CD14-positive monocyte (primary cell): ENCODE results near the gene RNF121. TPM values are rescaled to one million over a fixed set of nuclear protein-coding genes. Genes with fewer than 3 reads are reported as not detected.

Source experiments
- DNase-seq, 3 donors: peaks; one replicate each; pipeline ENCODE4 v3.0.0-alpha.2; 2011 to 2022
- H2AFZ ChIP-seq: 2 replicates; pipeline ENCODE4 v1.6.0; 2012; ENCODE audit warnings: mild to moderate bottlenecking, low read depth, low read length, inconsistent platforms; ENCODE audit not compliant: insufficient read depth, poor library complexity, severe bottlenecking
- H3K27ac ChIP-seq, 2 donors: 1 replicate in 1 of 2; 2 replicates in 1 of 2; pipeline ENCODE4 v1.5.1; 2012 to 2013; ENCODE audit warnings: low read length in 2 of 2, control low read depth in 1 of 2, inconsistent platforms in 1 of 2, low read depth in 1 of 2, mild to moderate bottlenecking in 1 of 2
- H3K27me3 ChIP-seq, 2 donors: one replicate each; pipeline versions ENCODE4 v1.6.0 to v1.6.1; 2011 to 2013; ENCODE audit warnings: low read length in 2 of 2; ENCODE audit not compliant: control insufficient read depth in 2 of 2, insufficient read depth in 2 of 2
- H3K36me3 ChIP-seq, 2 donors: replicated peaks in 1 of 2; 1 replicate in 1 of 2; 2 replicates in 1 of 2; pipeline versions ENCODE4 v1.5.1 to v1.6.1; 2012 to 2013; ENCODE audit warnings: low read length in 2 of 2, control low read depth in 1 of 2, inconsistent platforms in 1 of 2, mild to moderate bottlenecking in 1 of 2; ENCODE audit not compliant: insufficient read depth in 2 of 2, control insufficient read depth in 1 of 2
- H3K4me1 ChIP-seq, 2 donors: 1 replicate in 1 of 2; 2 replicates in 1 of 2; pipeline versions ENCODE4 v1.5.1 to v1.6.1; 2012 to 2013; ENCODE audit warnings: low read length in 2 of 2, control low read depth in 1 of 2, inconsistent platforms in 1 of 2, mild to moderate bottlenecking in 1 of 2, moderate library complexity in 1 of 2; ENCODE audit not compliant: insufficient read depth in 2 of 2, control insufficient read depth in 1 of 2
- H3K4me2 ChIP-seq: replicated peaks from 2 replicates; pipeline ENCODE3; 2012; ENCODE audit warnings: low read length, moderate library complexity, mild to moderate bottlenecking; ENCODE audit not compliant: poor library complexity, severe bottlenecking; ENCODE audit errors: extremely low read depth
- H3K4me3 ChIP-seq, 3 experiments: fragments of 200-600 bp in 1 of 3; sonication (generic) in 1 of 3; replicated peaks in 1 of 3; 1 replicate in 2 of 3; 2 replicates in 1 of 3; pipeline ENCODE4 v1.5.1; 2011 to 2013; ENCODE audit warnings: low read length in 3 of 3, mild to moderate bottlenecking in 3 of 3, control low read depth in 2 of 3, low read depth in 2 of 3, inconsistent platforms in 1 of 3, moderate library complexity in 1 of 3
- H3K79me2 ChIP-seq: 2 replicates; pipeline ENCODE4 v1.6.0; 2012; ENCODE audit warnings: mild to moderate bottlenecking, control low read depth, inconsistent platforms, low read length, moderate library complexity; ENCODE audit not compliant: insufficient read depth
- H3K9ac ChIP-seq: 2 replicates; pipeline ENCODE4 v1.6.0; 2017; ENCODE audit warnings: low read length, mild to moderate bottlenecking; ENCODE audit not compliant: insufficient read depth, poor library complexity, severe bottlenecking
- H3K9me3 ChIP-seq, 2 donors: replicated peaks in 1 of 2; 1 replicate in 1 of 2; 2 replicates in 1 of 2; pipeline versions ENCODE4 v1.5.1 to v1.6.1; 2012 to 2013; ENCODE audit warnings: low read length in 2 of 2, control low read depth in 1 of 2; ENCODE audit not compliant: control insufficient read depth in 1 of 2, insufficient read depth in 1 of 2
- H4K20me1 ChIP-seq: 2 replicates; pipeline ENCODE4 v1.6.0; 2012; ENCODE audit warnings: mild to moderate bottlenecking, low read length, control low read depth, moderate library complexity; ENCODE audit not compliant: insufficient read depth
- H3K27ac Mint-ChIP-seq, 7 donors: one replicate each; pipeline ENCODE4 v1.8.0; 2020; ENCODE audit warnings: mild to moderate bottlenecking in 7 of 7, mixed read lengths in 7 of 7, moderate library complexity in 6 of 7, inconsistent platforms in 2 of 7
- H3K27me3 Mint-ChIP-seq, 3 donors: one replicate each; pipeline ENCODE4 v1.8.0; 2021 to 2022; ENCODE audit warnings: low read depth in 3 of 3, mild to moderate bottlenecking in 3 of 3, mixed read lengths in 3 of 3, moderate library complexity in 3 of 3, inconsistent platforms in 1 of 3
- H3K36me3 Mint-ChIP-seq, 2 donors: one replicate each; pipeline ENCODE4 v1.8.0; 2020; ENCODE audit warnings: mixed read lengths in 2 of 2, inconsistent platforms in 1 of 2, mild to moderate bottlenecking in 1 of 2
- H3K4me1 Mint-ChIP-seq: one replicate; pipeline ENCODE4 v1.8.0; 2020; ENCODE audit warnings: mild to moderate bottlenecking, mixed read lengths
- H3K4me3 Mint-ChIP-seq, 2 donors: one replicate each; pipeline ENCODE4 v1.8.0; 2020; ENCODE audit warnings: mild to moderate bottlenecking in 2 of 2, mixed read lengths in 2 of 2, moderate library complexity in 1 of 2
- H3K9me3 Mint-ChIP-seq, 7 donors: one replicate each; pipeline ENCODE4 v1.8.0; 2020 to 2022; ENCODE audit warnings: mixed read lengths in 7 of 7, mild to moderate bottlenecking in 6 of 7, moderate library complexity in 6 of 7, inconsistent platforms in 2 of 7
- CTCF ChIP-seq: fragments of 200-600 bp; IDR thresholded peaks from one replicate; pipeline ENCODE4 v1.8.0; 2022; ENCODE audit warnings: antibody characterized with exemption, mild to moderate bottlenecking
- WGBS: methylation state at CpG from one replicate; pipeline ENCODE4 v1.1.5; 2013; ENCODE audit warnings: missing lambda C conversion rate; ENCODE audit not compliant: insufficient coverage; 5-methylcytosine and 5-hydroxymethylcytosine counted together
- intact Hi-C, 2 donors: fragments of 100-400 bp; cut with micrococcal nuclease; formaldehyde crosslinking; loops; one replicate each; pipeline versions ENCODE4 v1.15.0 to v1.15.1; 2023
- polyA plus RNA-seq, 3 donors: library from polyadenylated mRNA; depleted of rRNA in 1 of 3; unstranded in 2 of 3; stranded (reverse) in 1 of 3; fragments of 300-500 nt in 2 of 3; fragments of >200 nt in 1 of 3; fragmentation: Illumina TruSeq in 2 of 3; gene quantifications; 1 replicate in 2 of 3; 2 replicates in 1 of 3; pipeline ENCODE4 v1.2.3, GENCODE V29; 2012 to 2021

Gene RNF121
- polyA plus RNA-seq, 3 donors = 7.7 to 25.2 (median 9.2) TPM

- Mint-ChIP-seq H3K9me3 (peaks cover 0 to 4% (median 0%) of the 10 kb centered on the region in 7 donors), H3K4me1 (peaks cover 35% of the 10 kb centered on the region), H3K27ac (peak overlapping the region in 6 of 7 donors; percentile 11 to 99 (median 98)), H3K27me3 (peaks cover 0 to 3% (median 2%) of the 10 kb centered on the region in 3 donors), H3K4me3 (peak overlapping the region in 1 of 2 donors; percentile 78), H3K36me3 (peaks cover 63 to 71% of the 10 kb centered on the region in 2 donors)
- Histone ChIP-seq H3K9me3 (no peaks in the 10 kb centered on the region), H3K27ac (peak overlapping the region in 1 of 2 donors; percentile 94), H3K9ac (no peak overlapping the region), H3K4me2 (peak overlapping the region; percentile 61), H3K79me2 (no peaks in the 10 kb centered on the region), H3K27me3 (no peaks in the 10 kb centered on the region), H3K4me1 (peaks cover 36 to 37% of the 10 kb centered on the region in 2 donors), H2AFZ (no peak overlapping the region), H4K20me1 (peaks cover 17% of the 10 kb centered on the region), H3K36me3 (peaks cover 42 to 52% of the 10 kb centered on the region in 2 donors), H3K4me3 (peak overlapping the region in 1 of 3 experiments; percentile 60)
- 98% methylated on average over 5 of the region's 8 CpGs for WGBS
- intact Hi-C loops = no loop called here
- no peak for TF ChIP-seq CTCF
- DNase-seq = no peak
Measured at GRCh38 chr11:71999798-72000197, 71.0 kb downstream of the RNF121 start.

GRCh38 chr11:72000202-72000867 is 71.5 kb downstream of the RNF121 start:
- no peaks in the 10 kb centered on the region for H3K27me3 ChIP-seq
- peak overlapping the region in 4 of 7 donors; percentile 33 to 98 (median 62) for H3K27ac Mint-ChIP-seq
- H4K20me1 ChIP-seq = peaks cover 22% of the 10 kb centered on the region
- no peak overlapping the region for H3K4me3 ChIP-seq
- no peak overlapping the region for H3K4me3 Mint-ChIP-seq
- intact Hi-C loops = no loop called here
- H3K4me1 ChIP-seq = peaks cover 36 to 37% of the 10 kb centered on the region in 2 donors
- peaks cover 48 to 57% of the 10 kb centered on the region in 2 donors for H3K36me3 ChIP-seq
- no peak overlapping the region for H2AFZ ChIP-seq
- H3K27me3 Mint-ChIP-seq = peaks cover 0 to 3% (median 2%) of the 10 kb centered on the region in 3 donors
- H3K79me2 ChIP-seq = no peaks in the 10 kb centered on the region
- TF ChIP-seq CTCF = no peak
- H3K9me3 ChIP-seq = no peaks in the 10 kb centered on the region
- H3K9me3 Mint-ChIP-seq = peaks cover 0 to 4% (median 0%) of the 10 kb centered on the region in 7 donors
- peak overlapping the region in 1 of 2 donors; percentile 94 for H3K27ac ChIP-seq
- no peak overlapping the region for H3K9ac ChIP-seq
- DNase-seq = no peak
- H3K36me3 Mint-ChIP-seq = peaks cover 65 to 73% of the 10 kb centered on the region in 2 donors
- 97% methylated on average over 10 of the region's 10 CpGs for WGBS
- H3K4me2 ChIP-seq = no peak overlapping the region
- peaks cover 35% of the 10 kb centered on the region for H3K4me1 Mint-ChIP-seq
